ENCODE data around the gene RSPH6A. TPM values are rescaled to one million over a fixed set of nuclear protein-coding genes. Genes with fewer than 3 reads are reported as not detected.

RSPH6A gene
- polyA plus RNA-seq, 3 donors = not detected

DNA sequence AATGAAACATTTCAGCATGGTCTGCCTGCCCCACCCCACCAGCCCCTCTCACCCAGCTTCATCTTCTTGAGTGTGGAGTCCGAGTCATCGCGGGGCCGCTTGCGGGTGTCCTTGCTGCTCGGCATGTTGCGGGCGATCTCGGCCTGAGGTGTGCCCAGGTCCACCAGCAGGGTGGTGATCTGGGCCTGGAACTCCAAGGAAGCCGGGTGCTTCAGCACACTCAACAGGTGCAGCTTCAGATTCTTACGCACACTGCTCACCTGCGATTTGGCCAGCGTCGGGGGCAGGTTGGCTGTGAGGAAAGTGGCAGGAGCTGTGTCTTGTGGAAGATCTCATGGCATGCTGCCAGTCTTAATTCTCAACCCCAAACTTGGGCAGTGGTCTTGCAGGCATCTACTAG, 27.1 kb upstream of the RSPH6A start:
- Histone ChIP-seq H3K27ac (ENCODE audit: low read depth in 1 of 2, low read length in 2 of 2) (no peak overlapping the region), H4K20me1 (ENCODE audit: insufficient read depth, low read length) (peaks cover 42% of the 10 kb centered on the region), H3K27me3 (ENCODE audit: control insufficient read depth in 2 of 2, insufficient read depth in 2 of 2, low read length in 2 of 2) (no peaks in the 10 kb centered on the region), H3K9me3 (replicated peaks in 1 of 2; ENCODE audit: control insufficient read depth in 1 of 2, insufficient read depth in 1 of 2, low read length in 2 of 2) (no peaks in the 10 kb centered on the region), H3K9ac (ENCODE audit: insufficient read depth, low read length, poor library complexity, severe bottlenecking) (no peak overlapping the region), H3K4me2 (replicated peaks; ENCODE audit: extremely low read depth, low read length, poor library complexity, severe bottlenecking) (no peak overlapping the region), H3K79me2 (ENCODE audit: insufficient read depth, low read length) (no peaks in the 10 kb centered on the region), H3K4me1 (ENCODE audit: control insufficient read depth in 1 of 2, insufficient read depth in 2 of 2, low read length in 2 of 2) (no peaks in the 10 kb centered on the region), H2AFZ (ENCODE audit: insufficient read depth, low read depth, low read length, poor library complexity, severe bottlenecking) (no peak overlapping the region), H3K36me3 (replicated peaks in 1 of 2; ENCODE audit: control insufficient read depth in 1 of 2, insufficient read depth in 2 of 2, low read length in 2 of 2) (peaks cover 85 to 98% of the 10 kb centered on the region in 2 donors), H3K4me3 (replicated peaks in 1 of 3; ENCODE audit: low read depth in 2 of 3, low read length in 3 of 3) (no peak overlapping the region)
- intact Hi-C loops (cut with micrococcal nuclease) = no loop called here
- Mint-ChIP-seq H3K4me1 (no peaks in the 10 kb centered on the region), H3K36me3 (peaks cover 77 to 95% of the 10 kb centered on the region in 2 donors), H3K9me3 (peaks cover 0 to 4% (median 0%) of the 10 kb centered on the region in 7 donors), H3K4me3 (no peak overlapping the region), H3K27me3 (ENCODE audit: low read depth in 3 of 3) (peaks cover 0 to 2% (median 0%) of the 10 kb centered on the region in 3 donors), H3K27ac (no peak overlapping the region)
- no peak for DNase-seq
- TF ChIP-seq, protein P1, sequence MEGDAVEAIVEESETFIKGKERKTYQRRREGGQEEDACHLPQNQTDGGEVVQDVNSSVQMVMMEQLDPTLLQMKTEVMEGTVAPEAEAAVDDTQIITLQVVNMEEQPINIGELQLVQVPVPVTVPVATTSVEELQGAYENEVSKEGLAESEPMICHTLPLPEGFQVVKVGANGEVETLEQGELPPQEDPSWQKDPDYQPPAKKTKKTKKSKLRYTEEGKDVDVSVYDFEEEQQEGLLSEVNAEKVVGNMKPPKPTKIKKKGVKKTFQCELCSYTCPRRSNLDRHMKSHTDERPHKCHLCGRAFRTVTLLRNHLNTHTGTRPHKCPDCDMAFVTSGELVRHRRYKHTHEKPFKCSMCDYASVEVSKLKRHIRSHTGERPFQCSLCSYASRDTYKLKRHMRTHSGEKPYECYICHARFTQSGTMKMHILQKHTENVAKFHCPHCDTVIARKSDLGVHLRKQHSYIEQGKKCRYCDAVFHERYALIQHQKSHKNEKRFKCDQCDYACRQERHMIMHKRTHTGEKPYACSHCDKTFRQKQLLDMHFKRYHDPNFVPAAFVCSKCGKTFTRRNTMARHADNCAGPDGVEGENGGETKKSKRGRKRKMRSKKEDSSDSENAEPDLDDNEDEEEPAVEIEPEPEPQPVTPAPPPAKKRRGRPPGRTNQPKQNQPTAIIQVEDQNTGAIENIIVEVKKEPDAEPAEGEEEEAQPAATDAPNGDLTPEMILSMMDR (IDR thresholded peaks at IDR 0.05) = no peak
- WGBS (ENCODE audit: insufficient coverage) = 100% methylated on average over 9 of the region's 14 CpGs

DNA sequence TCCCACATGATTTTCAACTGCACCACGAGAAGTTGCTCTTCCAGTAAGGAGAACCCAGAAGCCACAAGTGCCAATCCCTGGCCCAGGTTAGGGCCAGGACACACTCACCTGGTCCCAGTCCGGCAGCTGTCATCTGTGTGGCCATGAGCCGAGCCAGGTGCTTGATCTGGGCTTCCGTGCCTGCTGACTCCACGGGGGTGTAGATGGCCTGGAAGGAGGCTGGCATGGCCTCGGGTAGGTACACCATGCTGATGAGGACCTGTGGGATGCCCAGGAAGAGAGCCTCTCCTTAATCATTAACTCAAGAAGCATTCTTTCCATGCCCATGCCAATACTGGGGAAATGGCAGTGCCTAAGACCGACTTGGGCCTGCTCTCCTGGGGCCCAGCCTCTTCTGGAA, 19.9 kb upstream of the RSPH6A start:
- TF ChIP-seq, protein P1 (IDR thresholded peaks at IDR 0.05) = no peak
- Histone ChIP-seq H3K27me3 (ENCODE audit: control insufficient read depth in 2 of 2, insufficient read depth in 2 of 2, low read length in 2 of 2) (no peaks in the 10 kb centered on the region), H3K27ac (ENCODE audit: low read depth in 1 of 2, low read length in 2 of 2) (no peak overlapping the region), H3K9me3 (replicated peaks in 1 of 2; ENCODE audit: control insufficient read depth in 1 of 2, insufficient read depth in 1 of 2, low read length in 2 of 2) (no peaks in the 10 kb centered on the region), H3K79me2 (ENCODE audit: insufficient read depth, low read length) (no peaks in the 10 kb centered on the region), H3K9ac (ENCODE audit: insufficient read depth, low read length, poor library complexity, severe bottlenecking) (no peak overlapping the region), H3K4me1 (ENCODE audit: control insufficient read depth in 1 of 2, insufficient read depth in 2 of 2, low read length in 2 of 2) (no peaks in the 10 kb centered on the region), H3K4me2 (replicated peaks; ENCODE audit: extremely low read depth, low read length, poor library complexity, severe bottlenecking) (no peak overlapping the region), H3K4me3 (replicated peaks in 1 of 3; ENCODE audit: low read depth in 2 of 3, low read length in 3 of 3) (no peak overlapping the region), H2AFZ (ENCODE audit: insufficient read depth, low read depth, low read length, poor library complexity, severe bottlenecking) (no peak overlapping the region), H3K36me3 (replicated peaks in 1 of 2; ENCODE audit: control insufficient read depth in 1 of 2, insufficient read depth in 2 of 2, low read length in 2 of 2) (peaks cover 87 to 99% of the 10 kb centered on the region in 2 donors), H4K20me1 (ENCODE audit: insufficient read depth, low read length) (peaks cover 15% of the 10 kb centered on the region)
- H3K4me3 Mint-ChIP-seq = no peak overlapping the region
- H3K36me3 Mint-ChIP-seq = peaks cover 79 to 100% of the 10 kb centered on the region in 2 donors
- peaks cover 0 to 3% (median 0%) of the 10 kb centered on the region in 3 donors for H3K27me3 Mint-ChIP-seq (ENCODE audit: low read depth in 3 of 3)
- peaks cover 0 to 4% (median 0%) of the 10 kb centered on the region in 7 donors for H3K9me3 Mint-ChIP-seq
- no peaks in the 10 kb centered on the region for H3K4me1 Mint-ChIP-seq
- no peak for DNase-seq
- 100% methylated on average over 6 of the region's 7 CpGs for WGBS (ENCODE audit: insufficient coverage)
- intact Hi-C loops (cut with micrococcal nuclease) = no loop called here
- no peak overlapping the region for H3K27ac Mint-ChIP-seq
